ENCODE data around the gene JARID2.

The JARID2 gene

GRCh38 chr6:15274692-15275387 lies 29.0 kb downstream of the JARID2 start (continued):
- TF ChIP-seq AEBP2 (tag by site-specific recombination; IDR thresholded peaks at IDR 0.05; ENCODE audit: borderline replicate concordance) (no peak), PATZ1 (tag by site-specific recombination; IDR thresholded peaks at IDR 0.05) (no peak), ZNF843 (tag by site-specific recombination; IDR thresholded peaks at IDR 0.05) (no peak)

GRCh38 chr6:15276036-15276985 lies 30.4 kb downstream of the JARID2 start:
- Histone ChIP-seq H3K27ac (ENCODE audit: extremely low read depth, low read depth, low read length) (no peak overlapping the region), H3K36me3 (ENCODE audit: control insufficient read depth in 2 of 2, insufficient read depth in 1 of 2, low read length in 2 of 2) (no peaks in the 10 kb centered on the region; a peak in 1 of 3 replicates), H3K4me3 (ENCODE audit: low read depth, low read length) (no peak overlapping the region), H3K4me1 (ENCODE audit: control insufficient read depth, insufficient read depth, low read length) (peaks cover 19% of the 10 kb centered on the region), H3K9me3 (ENCODE audit: control insufficient read depth, insufficient read depth, low read depth, low read length) (no peaks in the 10 kb centered on the region)
- POLR2A ChIA-PET = no interaction called here
- CTCF ChIA-PET = interaction anchor here (0.6 to 1.9 kb wide), 2 partner anchors 8 to 114 kb away, joined by 4 read pairs; no protein-coding TSS in a partner anchor
- TF ChIP-seq WT1 (tag by site-specific recombination; IDR thresholded peaks at IDR 0.05) = peak; percentile 84
- TF ChIP-seq ZBTB1 (tag by site-specific recombination; IDR thresholded peaks at IDR 0.05) = no peak

GRCh38 chr6:15279047-15279661 lies 33.3 kb downstream of the JARID2 start:
- CTCF ChIA-PET = interaction anchor here (0.6 to 0.7 kb wide), 2 partner anchors 113 to 621 kb away, joined by 3 to 4 read pairs; no protein-coding TSS in a partner anchor
- POLR2A ChIA-PET = no interaction called here
- no peak overlapping the region for H3K27ac ChIP-seq (ENCODE audit: extremely low read depth, low read depth, low read length)

More at GRCh38 chr6:15279047-15279661, 33.3 kb downstream of the JARID2 start:
- Histone ChIP-seq H3K9me3 (ENCODE audit: control insufficient read depth, insufficient read depth, low read depth, low read length) (no peaks in the 10 kb centered on the region), H3K36me3 (ENCODE audit: control insufficient read depth in 2 of 2, insufficient read depth in 1 of 2, low read length in 2 of 2) (no peaks in the 10 kb centered on the region), H3K4me1 (ENCODE audit: control insufficient read depth, insufficient read depth, low read length) (peaks cover 25% of the 10 kb centered on the region), H3K4me3 (ENCODE audit: low read depth, low read length) (no peak overlapping the region)
- TF ChIP-seq ATF2 (tag by site-specific recombination; IDR thresholded peaks at IDR 0.05; ENCODE audit: low read depth) (no peak), REST (tag by site-specific recombination; IDR thresholded peaks at IDR 0.05) (no peak), TCF7L2 (IDR thresholded peaks at IDR 0.05; ENCODE audit: borderline replicate concordance, low read depth, low read length) (no peak), ZNF530 (tag by site-specific recombination; IDR thresholded peaks at IDR 0.05; ENCODE audit: low read depth) (no peak), ZNF624 (tag by site-specific recombination; IDR thresholded peaks at IDR 0.05) (no peak), PRDM1 (tag by site-specific recombination; IDR thresholded peaks at IDR 0.05) (peak; percentile 56), GLIS1 (tag by site-specific recombination; IDR thresholded peaks at IDR 0.05) (no peak)
